ENCODE measurements around the gene PALM3. TPM values are rescaled to one million over a fixed set of nuclear protein-coding genes. Genes with fewer than 3 reads are reported as not detected.

The PALM3 gene
- total RNA-seq, 2 experiments from 2014 or later, result not detected

DNA sequence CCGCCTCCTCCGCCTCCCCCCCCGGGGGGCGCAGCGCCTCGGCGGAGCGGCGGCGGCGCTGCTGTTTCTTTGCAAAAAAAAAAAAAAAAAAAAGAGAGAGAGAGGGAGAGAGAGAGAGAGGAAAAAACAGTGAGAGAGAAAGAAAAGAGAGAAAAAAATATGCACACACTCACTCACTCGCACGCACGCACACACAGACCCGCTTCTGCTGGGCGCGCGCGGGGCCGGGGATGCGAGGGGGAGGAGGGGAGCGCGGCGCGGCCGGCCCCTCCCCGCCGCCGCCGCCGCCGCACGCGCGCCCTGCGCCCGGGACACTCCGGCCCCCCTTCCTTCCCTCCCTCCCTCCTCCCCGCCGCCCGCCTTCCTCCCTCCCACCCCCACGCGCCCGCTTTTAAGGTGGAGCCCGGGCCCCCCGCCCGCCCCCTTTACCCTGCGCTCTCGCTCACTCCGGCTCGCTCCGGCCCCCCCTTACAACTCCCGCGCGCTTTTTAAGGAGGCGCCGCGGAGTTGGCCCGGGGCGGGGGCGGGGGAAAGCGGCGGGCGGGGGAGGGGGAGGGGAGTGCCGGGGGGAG lies 28.7 kb upstream of the PALM3 start, which contains the start of gene SAMD1:
Gene SAMD1 (minus strand): TSS at position 243 of the 572 bp plus-strand sequence.
- ChIA-PET CTCF (interaction anchor here (1.3 kb wide), 1 partner anchor 24 kb away, joined by 6 read pairs; no protein-coding TSS in a partner anchor), POLR2A (interaction anchor here (1.0 to 1.7 kb wide), 2 partner anchors 46 to 481 kb away, joined by 3 to 8 read pairs; partner anchors contain the start of gene NDUFB7)

DNA sequence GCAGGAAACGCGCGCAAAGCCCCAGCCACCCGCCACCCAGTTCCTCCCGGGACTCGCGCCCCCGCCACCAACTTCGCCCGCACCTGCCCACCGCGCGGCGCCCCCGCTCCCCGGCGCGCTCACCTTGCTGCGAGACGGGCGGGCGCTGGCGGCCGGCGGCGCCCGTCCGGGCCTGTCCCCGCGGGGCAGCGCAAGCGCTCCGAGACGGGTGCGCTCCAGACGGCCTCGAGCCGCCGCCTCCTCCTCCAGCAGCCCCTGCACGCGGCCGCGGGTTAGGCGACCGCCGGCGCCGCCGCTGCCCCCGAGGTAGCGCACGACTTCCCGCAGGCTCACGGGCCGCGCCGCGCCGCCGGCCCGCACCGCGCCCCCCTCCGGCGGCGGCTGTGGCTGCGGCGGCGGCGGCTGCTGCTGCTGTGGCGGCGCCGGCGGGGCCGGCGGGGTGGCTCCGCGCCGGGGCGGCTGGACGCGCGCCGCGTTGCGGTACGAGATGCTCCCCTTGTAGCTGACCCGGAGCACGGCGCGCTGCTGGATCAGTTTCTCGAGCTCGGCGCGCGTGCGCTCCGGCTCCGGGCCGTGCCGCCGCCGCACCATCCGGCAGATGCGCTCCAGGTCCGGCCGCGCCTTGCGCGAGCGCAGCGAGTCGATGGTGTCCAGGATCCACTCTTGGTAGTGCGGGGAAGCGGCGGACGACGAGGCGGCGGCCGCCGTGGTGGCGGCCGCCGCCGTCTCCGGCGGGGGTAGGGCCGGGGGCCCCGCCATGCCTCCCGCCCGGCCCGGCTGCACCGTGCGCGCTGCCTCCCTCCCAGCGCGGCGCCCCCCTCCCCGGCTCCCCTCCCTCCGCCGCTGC lies 28.0 kb upstream of the PALM3 start:
- ChIA-PET CTCF (interaction anchor here (0.7 kb wide), 2 partner anchors 95 to 246 kb away, joined by 3 to 6 read pairs; no protein-coding TSS in a partner anchor), POLR2A (interaction anchor here (1.0 kb wide), 1 partner anchor 482 kb away, joined by 3 read pairs; the partner anchor contains the start of gene NDUFB7)

GRCh38 chr19:14089412-14089661 lies 27.5 kb upstream of the PALM3 start:
- ChIA-PET POLR2A (no interaction called here), CTCF (interaction anchor here (0.7 kb wide), 1 partner anchor 14 kb away, joined by 4 read pairs; no protein-coding TSS in a partner anchor)

DNA sequence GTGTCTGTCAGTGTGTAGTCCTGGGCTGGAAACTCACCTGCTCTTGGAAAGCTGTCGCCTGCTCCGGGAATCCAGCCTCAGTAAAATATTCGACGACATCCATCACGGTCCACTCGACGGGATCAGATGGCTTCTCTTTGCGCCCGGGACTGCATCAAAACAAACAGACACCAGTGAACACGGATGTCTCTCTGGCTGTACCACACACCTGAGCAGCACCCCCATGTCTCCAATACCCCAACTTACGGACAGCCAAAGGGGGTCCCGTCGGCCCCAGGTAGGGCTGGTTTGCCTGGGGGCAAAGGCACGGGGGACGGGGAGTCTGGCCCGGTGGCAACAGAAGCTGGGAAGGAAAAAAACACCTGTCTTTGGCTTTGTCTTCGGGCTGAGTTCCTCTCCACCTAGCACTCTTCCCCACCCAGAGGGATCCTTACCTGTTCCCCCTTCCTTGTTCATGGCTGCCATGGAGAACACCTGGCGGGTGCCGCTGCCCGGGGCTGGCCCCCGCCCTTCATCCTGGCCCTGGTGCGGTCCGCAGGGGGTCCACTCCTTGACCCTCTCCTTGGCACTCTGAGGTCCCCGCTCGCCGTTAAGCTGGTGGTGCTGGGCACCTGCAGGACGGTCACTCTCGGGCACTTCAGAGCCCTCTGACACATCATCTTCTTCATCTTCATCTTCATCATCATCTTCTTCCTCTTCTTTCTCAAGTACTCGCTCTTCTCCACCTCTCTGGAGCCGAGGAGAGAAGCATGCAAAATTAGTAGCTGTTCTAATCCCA lies 26.9 kb upstream of the PALM3 start:
- ChIA-PET POLR2A (no interaction called here), CTCF (interaction anchor here (0.7 kb wide), 1 partner anchor 13 kb away, joined by 4 read pairs; no protein-coding TSS in a partner anchor)

GRCh38 chr19:14086098-14086497 lies 24.2 kb upstream of the PALM3 start:
- CTCF ChIA-PET, result no interaction called here
- POLR2A ChIA-PET, result no interaction called here

- POLR2A ChIA-PET, result no interaction called here
Measured at GRCh38 chr19:14085309-14085995, 23.6 kb upstream of the PALM3 start, which contains the start of gene C19orf67. TSS of gene C19orf67 (minus strand) at chr19:14085783. CDS start at chr19:14085627, 156 bp downstream.

DNA sequence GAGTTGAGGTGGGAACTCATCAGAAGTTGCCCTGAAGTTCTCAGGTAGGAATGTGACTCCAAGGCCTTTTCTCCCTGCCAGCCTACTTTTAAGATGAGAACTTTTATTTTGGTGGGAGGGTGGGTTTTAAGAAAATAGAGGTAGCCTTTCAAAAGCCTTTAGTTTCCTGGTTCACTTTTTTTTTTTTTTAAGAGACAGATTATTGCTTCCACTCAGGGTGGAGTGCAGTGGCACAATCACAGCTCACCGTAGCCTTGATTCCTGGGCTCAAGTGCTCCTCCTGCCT lies 20.7 kb upstream of the PALM3 start:
- ChIA-PET CTCF (interaction anchor here (2.2 kb wide), 2 partner anchors 9 to 23 kb away, joined by 7 read pairs; no protein-coding TSS in a partner anchor), POLR2A (interaction anchor here (1.0 kb wide), 1 partner anchor 9 kb away, joined by 4 read pairs; no protein-coding TSS in a partner anchor)

More at GRCh38 chr19:14085309-14085995, 23.6 kb upstream of the PALM3 start, which contains the start of gene C19orf67:
- CTCF ChIA-PET, result interaction anchor here (1.1 kb wide), 1 partner anchor 29 kb away, joined by 5 read pairs; no protein-coding TSS in a partner anchor

- ChIA-PET POLR2A (interaction anchor here (0.6 to 1.0 kb wide), 3 partner anchors 10 to 356 kb away, joined by 3 to 4 read pairs (median 3); partner anchors contain the start of gene ASF1B), CTCF (interaction anchor here (1.8 to 2.2 kb wide), 4 partner anchors 9 to 55 kb away, joined by 7 to 9 read pairs (median 7); partner anchors contain the start of gene ASF1B)
Measured at GRCh38 chr19:14081797-14082674, 20.2 kb upstream of the PALM3 start.

DNA sequence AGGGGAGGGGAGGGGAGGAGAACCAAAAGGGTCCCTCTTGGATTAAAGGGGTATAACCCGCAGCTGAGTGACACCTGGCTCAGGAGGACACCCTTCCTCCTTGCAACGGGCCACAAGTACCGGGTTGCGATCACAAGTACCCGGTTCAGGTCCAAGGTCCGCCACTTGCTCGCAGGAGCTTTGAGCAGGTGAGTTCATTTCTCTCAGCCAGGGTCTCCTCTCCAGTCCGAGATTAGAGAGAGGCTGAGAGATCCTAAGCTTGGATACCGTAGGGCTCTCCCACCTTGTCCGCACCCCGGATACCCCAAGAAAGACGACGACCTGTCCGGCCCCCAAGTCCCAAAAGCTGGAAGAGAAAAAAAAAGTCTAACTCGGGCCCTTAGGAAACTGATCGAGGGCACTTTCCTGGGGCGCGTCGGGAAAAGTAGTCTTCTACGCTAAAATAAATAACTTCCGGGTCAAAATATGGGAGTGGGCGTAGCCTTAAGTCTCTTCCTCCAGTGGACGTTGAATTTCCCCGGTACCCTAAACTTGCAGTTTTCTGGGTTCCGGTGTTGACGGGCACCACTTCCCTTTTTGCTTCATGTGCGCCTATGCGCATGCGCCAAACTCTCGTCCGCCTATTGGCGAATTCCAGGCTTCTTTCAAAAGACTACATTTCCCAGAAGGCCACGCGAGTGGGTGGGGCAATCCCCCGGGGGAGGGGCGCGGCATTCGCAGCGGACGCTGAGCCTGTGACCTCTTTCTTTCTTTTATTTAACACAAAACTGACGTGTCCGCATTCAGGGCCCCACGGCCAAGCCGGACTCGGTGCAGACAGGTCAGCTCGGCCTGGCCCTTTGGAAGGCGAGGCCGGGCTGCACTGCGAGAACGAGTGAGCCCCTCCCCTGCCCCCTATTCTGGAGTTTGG lies 19.3 kb upstream of the PALM3 start:
- CTCF ChIA-PET, result interaction anchor here (0.6 to 2.2 kb wide), 7 partner anchors 8 to 202 kb away, joined by 3 to 9 read pairs (median 7); partner anchors contain the start of genes ASF1B and MISP3
- POLR2A ChIA-PET, result interaction anchor here (0.6 to 1.0 kb wide), 5 partner anchors 11 to 356 kb away, joined by 3 to 4 read pairs (median 3); partner anchors contain the start of gene ASF1B

GRCh38 chr19:14078411-14078810 lies 16.5 kb upstream of the PALM3 start:
- ChIA-PET CTCF (interaction anchor here (0.6 to 0.7 kb wide), 3 partner anchors 13 to 234 kb away, joined by 3 to 8 read pairs (median 4); no protein-coding TSS in a partner anchor), POLR2A (interaction anchor here (0.7 kb wide), 2 partner anchors 21 to 25 kb away, joined by 3 to 7 read pairs; no protein-coding TSS in a partner anchor)

DNA sequence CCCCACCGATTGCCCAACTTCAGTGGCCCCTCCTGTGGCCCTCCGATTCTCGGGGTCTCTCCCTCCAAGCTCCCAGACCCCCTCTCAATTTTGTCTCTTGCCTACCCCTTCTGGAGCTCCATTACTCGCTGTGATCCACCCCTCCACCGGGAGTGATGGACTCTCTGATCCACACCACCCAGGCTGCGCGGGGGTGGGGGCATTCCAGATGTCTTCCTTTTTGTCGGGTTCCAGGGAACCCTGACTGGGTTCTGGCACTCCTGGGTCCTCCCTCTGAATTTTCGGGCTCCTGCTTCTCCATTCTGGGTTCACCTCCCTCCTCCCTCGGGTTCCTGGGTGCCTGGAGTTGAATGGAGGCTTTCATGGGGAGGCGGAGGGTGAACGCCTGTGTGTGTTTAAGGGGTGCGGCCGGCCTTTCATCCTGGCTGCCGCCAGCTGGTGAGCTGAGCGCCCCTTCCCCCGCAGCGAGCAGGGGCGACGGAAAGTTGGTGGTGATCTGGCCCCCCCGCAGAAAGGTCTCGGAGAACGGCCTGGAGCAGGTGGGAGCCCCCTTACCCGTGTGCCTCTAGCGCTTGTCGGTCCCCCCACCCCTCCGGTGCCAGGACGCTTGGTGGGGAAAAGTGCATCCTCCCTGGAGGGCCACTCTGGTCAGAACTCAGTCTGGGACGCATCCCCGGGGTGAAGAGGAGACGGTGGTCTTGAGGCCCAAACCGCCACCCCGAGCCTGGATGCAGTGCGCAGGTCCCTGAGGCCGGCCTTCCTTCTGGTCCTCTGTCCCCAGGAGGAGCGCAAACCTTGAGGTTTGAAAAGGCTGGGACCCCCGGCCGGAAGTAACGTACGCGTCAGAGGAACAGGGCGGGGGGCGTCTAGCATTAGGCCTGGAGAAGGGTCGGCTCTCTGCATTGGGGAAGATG lies 12.3 kb upstream of the PALM3 start:
- POLR2A ChIA-PET, result no interaction called here
- CTCF ChIA-PET, result interaction anchor here (0.6 to 5.3 kb wide), 17 partner anchors 8 to 332 kb away, joined by 3 to 37 read pairs (median 4); partner anchors contain the start of genes ASF1B and PALM3

- CTCF ChIA-PET, result interaction anchor here (0.6 to 5.3 kb wide), 27 partner anchors 8 to 333 kb away, joined by 3 to 37 read pairs (median 4); partner anchors contain the start of genes ASF1B, IL27RA, NANOS3 and PALM3
- POLR2A ChIA-PET, result interaction anchor here (0.6 kb wide), 1 partner anchor 24 kb away, joined by 4 read pairs; no protein-coding TSS in a partner anchor
Measured at GRCh38 chr19:14073261-14073924, 11.5 kb upstream of the PALM3 start.

DNA sequence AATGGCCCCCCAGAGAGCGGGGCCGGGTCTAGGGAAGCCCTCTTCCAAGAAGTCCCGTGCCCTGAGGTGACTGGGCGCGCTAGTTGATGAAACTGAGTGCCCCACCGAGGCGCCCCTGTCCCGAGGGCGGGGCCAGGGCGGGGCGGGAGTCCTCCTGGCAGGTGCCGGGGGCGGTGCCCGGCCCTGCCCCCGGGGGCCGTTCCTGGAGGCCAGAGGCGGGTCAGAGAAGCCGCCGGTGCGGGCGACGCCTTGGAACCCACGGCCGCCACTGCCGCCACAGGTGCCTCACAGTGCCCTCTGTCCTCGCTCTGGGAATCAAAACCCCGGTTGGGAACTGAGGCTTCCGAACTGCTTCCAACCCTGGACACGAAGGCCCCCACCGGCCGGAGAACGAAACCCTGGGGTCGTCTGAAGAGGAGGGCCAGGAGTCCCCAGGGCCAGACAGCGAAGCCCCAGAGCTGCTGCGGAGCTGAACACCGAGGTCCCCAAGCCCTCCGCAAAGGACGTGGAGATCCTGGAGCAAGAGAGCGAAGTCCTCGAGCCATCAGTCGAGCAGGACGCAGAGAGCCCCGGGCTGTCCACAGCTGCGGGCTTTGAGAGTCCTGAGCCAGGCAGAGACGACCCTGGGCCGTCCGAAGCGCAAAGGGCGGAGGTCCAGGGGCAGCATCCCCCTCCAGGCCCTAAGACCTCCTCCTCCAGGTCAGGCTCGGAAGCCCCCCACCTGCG lies 10.8 kb upstream of the PALM3 start, which contains the start of gene MISP3:
Gene MISP3 (plus strand): TSS at position 252 of the 726 bp plus-strand sequence. CDS start 524 bp downstream, outside the sequence.
- POLR2A ChIA-PET, result interaction anchor here (0.6 kb wide), 1 partner anchor 24 kb away, joined by 4 read pairs; no protein-coding TSS in a partner anchor
- CTCF ChIA-PET, result interaction anchor here (0.6 to 5.3 kb wide), 29 partner anchors 8 to 347 kb away, joined by 3 to 37 read pairs (median 3); partner anchors contain the start of genes IL27RA, NANOS3 and PALM3

Data from activated CD8-positive, alpha-beta memory T cell treated with anti-CD3 and anti-CD28 coated beads for 36 hours (primary cell).